K562 (cell line): Measurements from ENCODE around the gene FBXO44. TPM values are rescaled to one million over a fixed set of nuclear protein-coding genes. Genes with fewer than 3 reads are reported as not detected.
A peak's percentile ranks its signal among the peaks of the same experiment; 100 is the strongest.
"Not testable (repeated sequence)": the region's sequence is repeated elsewhere in the genome, so short reads cannot be mapped to it uniquely, and the experiment has no call there.

ENCODE experiments used
- ATAC-seq: fragments of 200-7000 bp; cut with Tn5 transposase; 3 replicates; pipeline ENCODE4 v1.9.1; 2020; ENCODE audit warnings: moderate library complexity
- BruUV-seq: library from RNA; stranded (reverse); fragments of 400-500 nt; replicated peaks from 2 replicates; lab custom pipeline; 2021; lab: Mats Ljungman, UMichigan
- CTCF ChIA-PET: fragments of 300-600 bp; formaldehyde crosslinking; extraction: SDS; loops from one replicate; lab custom pipeline; 2021; ENCODE audit warnings: low intra/inter-chr PET ratio; lab: Yijun Ruan, JAX
- POLR2A ChIA-PET: fragments of 300-600, 350-650 bp; sonication (Branson Sonifier 250); formaldehyde crosslinking; extraction: SDS; loops from one replicate; lab custom pipeline; 2021; ENCODE audit warnings: antibody characterized with exemption, inconsistent platforms; lab: Yijun Ruan, JAX
- DNase-seq, 4 experiments: peaks; one replicate each; pipeline versions ENCODE4 v3.0.0 to v3.0.0-alpha.2; 2011 to 2018; ENCODE audit warnings: low spot score in 3 of 4, mixed read lengths in 3 of 4; ENCODE audit errors: extremely low read depth in 1 of 4
- FAIRE-seq: peaks from 2 replicates; lab custom pipeline; 2011; peaks lifted over from hg19 to GRCh38; lab: Jason Lieb, UNC
- H2AFZ ChIP-seq: 2 replicates; pipeline ENCODE4 v1.6.0; 2011; ENCODE audit warnings: low read depth, low read length, control low read depth, inconsistent platforms
- H3K27ac ChIP-seq: fragments of 200-600 bp; 3 replicates; pipeline ENCODE4 v1.8.0; 2011; ENCODE audit warnings: low read depth, mild to moderate bottlenecking, control low read depth, inconsistent platforms, low read length, moderate library complexity, mixed read lengths; ENCODE audit errors: extremely low read depth
- H3K27me3 ChIP-seq, 2 experiments: fragments of 300-600 bp in 1 of 2; 2 replicates in 1 of 2; 3 replicates in 1 of 2; pipeline versions ENCODE4 v1.6.0 to v1.8.0; 2011; ENCODE audit warnings: inconsistent platforms in 2 of 2, low read length in 2 of 2, mild to moderate bottlenecking in 1 of 2, mixed read lengths in 1 of 2, moderate library complexity in 1 of 2; ENCODE audit not compliant: control insufficient read depth in 2 of 2, insufficient read depth in 2 of 2
- H3K36me3 ChIP-seq: fragments of 300-600 bp; 3 replicates; pipeline ENCODE4 v1.8.0; 2011; ENCODE audit warnings: mild to moderate bottlenecking, low read length, inconsistent platforms; ENCODE audit not compliant: control insufficient read depth, insufficient read depth
- H3K4me1 ChIP-seq, 2 experiments: fragments of 200-600 bp in 1 of 2; replicated peaks in 1 of 2; 2 replicates in 1 of 2; 3 replicates in 1 of 2; pipeline versions ENCODE4 v1.5.1 to v1.8.0; 2011; ENCODE audit warnings: inconsistent platforms in 2 of 2, low read length in 2 of 2, mild to moderate bottlenecking in 1 of 2, mixed read lengths in 1 of 2, moderate library complexity in 1 of 2; ENCODE audit not compliant: control insufficient read depth in 2 of 2, insufficient read depth in 2 of 2
- H3K4me2 ChIP-seq: 2 replicates; pipeline ENCODE4 v1.6.1; 2011; ENCODE audit warnings: low read length, control low read depth, inconsistent platforms, mixed read lengths; ENCODE audit not compliant: insufficient read depth
- H3K4me3 ChIP-seq: fragments of 200-600 bp; sonication (generic), shearing (Covaris generic); 2 replicates; pipeline ENCODE4 v1.5.1; 2016; ENCODE audit warnings: control low read depth, inconsistent platforms
- H3K79me2 ChIP-seq: fragments of 200-600 bp; 3 replicates; pipeline ENCODE4 v1.8.0; 2011; ENCODE audit warnings: low read length, inconsistent platforms; ENCODE audit not compliant: control insufficient read depth, insufficient read depth
- H3K9ac ChIP-seq, 2 experiments: 2 replicates each; pipeline versions ENCODE4 v1.6.0 to v1.6.1; 2011; ENCODE audit warnings: low read depth in 2 of 2, low read length in 2 of 2, control low read depth in 1 of 2, inconsistent platforms in 1 of 2, mild to moderate bottlenecking in 1 of 2, mixed read lengths in 1 of 2; ENCODE audit not compliant: insufficient read depth in 1 of 2
- H3K9me1 ChIP-seq: one replicate; pipeline ENCODE4 v1.6.0; 2011; ENCODE audit warnings: inconsistent platforms, mild to moderate bottlenecking, low read length, moderate library complexity; ENCODE audit not compliant: control insufficient read depth, insufficient read depth
- H3K9me3 ChIP-seq: replicated peaks from 2 replicates; pipeline ENCODE4 v1.5.1; 2011; ENCODE audit warnings: low read depth, low read length, inconsistent platforms; ENCODE audit not compliant: control insufficient read depth, insufficient read depth
- H4K20me1 ChIP-seq: replicated peaks from 2 replicates; pipeline ENCODE4 v1.6.1; 2011; ENCODE audit warnings: low read length, inconsistent platforms, mixed read lengths; ENCODE audit not compliant: control insufficient read depth, insufficient read depth
- ELK3 ChIP-seq: fragments of 450-650 bp; formaldehyde crosslinking; IDR thresholded peaks from 2 replicates; pipeline ENCODE4 v1.4.0; 2020; ENCODE audit warnings: mild to moderate bottlenecking
- NFIX ChIP-seq: fragments of 250-450 bp; sonication (Bioruptor Pico); IDR thresholded peaks from 2 replicates; pipeline ENCODE4 v1.4.0; 2020; ENCODE audit warnings: low read depth, mild to moderate bottlenecking, moderate library complexity
- TCF3 ChIP-seq: sonication (generic); formaldehyde crosslinking; IDR thresholded peaks from 2 replicates; pipeline ENCODE4 v1.4.0; 2020; ENCODE audit warnings: mild to moderate bottlenecking, missing genetic modification reagents
- ZNF146 ChIP-seq: IDR thresholded peaks from one replicate; pipeline ENCODE4 v1.6.1; 2018; ENCODE audit warnings: missing compliant biosample characterization; ENCODE audit not compliant: unreplicated experiment
- WGBS: fragments of 100-300 bp; shearing (Covaris generic); methylation state at CpG from one replicate; pipeline ENCODE4 v1.1.6; 2016; ENCODE audit warnings: low coverage, mixed read lengths; ENCODE audit not compliant: insufficient coverage; ENCODE audit errors: missing lambda C conversion rate; 5-methylcytosine and 5-hydroxymethylcytosine counted together
- in situ Hi-C: fragments of 300-500 bp; cut with MboI; formaldehyde crosslinking; loops from 4 replicates; pipeline ENCODE4 v1.15.0; 2018; ENCODE audit warnings: inconsistent platforms, mixed read lengths
- intact Hi-C: fragments of 100-400 bp; cut with micrococcal nuclease; formaldehyde crosslinking; loops from 2 replicates; pipeline ENCODE4 v1.14.2; 2022
- polyA plus RNA-seq, 8 experiments: library from polyadenylated mRNA; depleted of rRNA in 4 of 8; stranded (reverse) in 5 of 8; unstranded in 3 of 8; fragments of >200 nt; fragmentation: Nextera tagmentation in 2 of 8; fragmentation: Illumina TruSeq in 1 of 8; extraction: Ambion mirVana in 2 of 8; extraction: Trizol in 1 of 8; gene quantifications; 2 replicates each; pipeline versions ENCODE4 v1.2.1 to v1.2.3, GENCODE V29; 2011 to 2014; ENCODE audit warnings: inconsistent platforms in 1 of 8, missing spikeins in 1 of 8
- total RNA-seq, 7 experiments: library from RNA; depleted of rRNA in 6 of 7; stranded (reverse); fragments of >200 nt in 6 of 7; fragmentation: Illumina TruSeq in 2 of 7; extraction: Trizol in 2 of 7; gene quantifications; 2 replicates each; pipeline versions ENCODE4 v1.2.1 to v1.2.3, GENCODE V29; 2011 to 2021; ENCODE audit warnings: low replicate concordance in 1 of 7
- TF ChIP-seq, protein P1 (sequence below): conservative IDR thresholded peaks from 2 replicates; pipeline ENCODE4 v1.6.1; 2011; ENCODE audit warnings: low read depth, mild to moderate bottlenecking, low read length; ENCODE audit not compliant: control insufficient read depth

FBXO44 gene
- total and polyA plus RNA-seq, 9 of the 15 experiments (the other 6 are each of a cell fraction or from before 2014, with no cell fraction given), result 0.69 to 20.9 (median 6.7) TPM

- H3K9me1 ChIP-seq, result no peaks in the 10 kb centered on the region
- in situ Hi-C loops, result no loop called here
- H4K20me1 ChIP-seq, result no peaks in the 10 kb centered on the region
- no peak for DNase-seq
- ChIA-PET POLR2A (interaction anchor here (0.6 to 0.8 kb wide), 2 partner anchors 10 to 42 kb away, joined by 3 to 4 read pairs; no protein-coding TSS in a partner anchor), CTCF (no interaction called here)
- no TSS peak for BruUV-seq
- no peak overlapping the region for H3K9ac ChIP-seq
- no peak for ATAC-seq
- no peaks in the 10 kb centered on the region for H3K79me2 ChIP-seq
- no peak overlapping the region for H3K4me2 ChIP-seq
- WGBS, result 0% methylated on average over 6 of the region's 6 CpGs
- H3K36me3 ChIP-seq, result no peaks in the 10 kb centered on the region
- H3K27ac ChIP-seq, result no peak overlapping the region
- peaks cover 22 to 52% of the 10 kb centered on the region in 2 experiments for H3K27me3 ChIP-seq
- intact Hi-C loops, result no loop called here
- TF ChIP-seq ELK3 (CRISPR knock-in tag) (no peak), TCF3 (CRISPR knock-in tag) (no peak), NFIX (CRISPR knock-in tag) (no peak), ZNF146 (peak; percentile 71)
- TF ChIP-seq, protein P1, sequence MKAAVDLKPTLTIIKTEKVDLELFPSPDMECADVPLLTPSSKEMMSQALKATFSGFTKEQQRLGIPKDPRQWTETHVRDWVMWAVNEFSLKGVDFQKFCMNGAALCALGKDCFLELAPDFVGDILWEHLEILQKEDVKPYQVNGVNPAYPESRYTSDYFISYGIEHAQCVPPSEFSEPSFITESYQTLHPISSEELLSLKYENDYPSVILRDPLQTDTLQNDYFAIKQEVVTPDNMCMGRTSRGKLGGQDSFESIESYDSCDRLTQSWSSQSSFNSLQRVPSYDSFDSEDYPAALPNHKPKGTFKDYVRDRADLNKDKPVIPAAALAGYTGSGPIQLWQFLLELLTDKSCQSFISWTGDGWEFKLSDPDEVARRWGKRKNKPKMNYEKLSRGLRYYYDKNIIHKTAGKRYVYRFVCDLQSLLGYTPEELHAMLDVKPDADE, result no peak
- H3K4me1 ChIP-seq, result peaks cover 0 to 4% of the 10 kb centered on the region in 2 experiments; a peak in 1 of 5 replicates
- H3K9me3 ChIP-seq, result no peaks in the 10 kb centered on the region
- no peak overlapping the region for H3K4me3 ChIP-seq
- FAIRE-seq, result no peak
- H2AFZ ChIP-seq, result no peak overlapping the region
Measured at GRCh38 chr1:11606775-11607174, 47.9 kb upstream of the FBXO44 start.

DNA sequence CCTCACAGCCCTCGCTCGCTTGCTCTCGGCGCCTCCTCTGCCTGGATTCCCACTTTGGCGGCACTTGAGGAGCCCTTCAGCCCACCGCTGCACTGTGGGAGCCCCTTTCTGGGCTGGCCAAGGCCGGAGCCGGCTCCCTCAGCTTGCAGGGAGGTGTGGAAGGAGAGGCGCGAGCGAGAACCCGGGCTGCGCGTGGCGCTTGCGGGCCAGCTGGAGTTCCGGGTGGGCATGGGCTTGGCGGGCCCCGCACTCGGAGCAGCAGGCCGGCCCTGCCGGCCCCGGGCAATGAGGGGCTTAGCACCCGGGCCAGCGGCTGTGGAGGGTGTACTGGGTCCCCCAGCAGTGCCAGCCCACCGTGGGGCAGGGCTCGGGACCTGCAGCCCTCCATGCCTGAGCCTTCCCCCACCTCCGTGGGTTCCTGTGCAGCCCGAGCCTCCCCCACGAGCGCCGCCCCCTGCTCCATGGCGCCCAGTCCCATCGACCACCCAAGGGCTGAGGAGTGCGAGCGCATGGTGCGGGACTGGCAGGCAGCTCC lies 46.0 kb upstream of the FBXO44 start:
- CTCF ChIA-PET, H3K27ac ChIP-seq, H3K36me3 ChIP-seq, H3K9me3 ChIP-seq, ATAC-seq, BruUV-seq, H4K20me1 ChIP-seq, DNase-seq, H3K9ac ChIP-seq, H3K9me1 ChIP-seq, FAIRE-seq, H3K4me1 ChIP-seq, in situ Hi-C loops, intact Hi-C loops, H3K4me3 ChIP-seq, POLR2A ChIA-PET, H2AFZ ChIP-seq, H3K79me2 ChIP-seq, H3K4me2 ChIP-seq: not testable (repeated sequence)
- H3K27me3 ChIP-seq, result peaks cover 13 to 42% of the 10 kb centered on the region in 2 experiments; a peak in 4 of 5 replicates
- 19% methylated on average over 20 of the region's 37 CpGs for WGBS
